SK-N-MC (cell line): ENCODE measurements around the gene WDR82.

Experiments
- DNase-seq: peaks from one replicate; pipeline ENCODE4 v3.0.0-alpha.2; 2011; ENCODE audit warnings: low read depth, low spot score
- H3K27ac ChIP-seq: fragments of 200-600 bp; sonication (generic); 2 replicates; pipeline ENCODE4 v1.5.1; 2016; ENCODE audit warnings: mixed run types
- H3K36me3 ChIP-seq: fragments of 200-600 bp; sonication (generic); 2 replicates; pipeline ENCODE4 v1.6.1; 2017; ENCODE audit warnings: antibody characterized with exemption, low read length, mixed read lengths; ENCODE audit not compliant: insufficient read depth
- H3K4me3 ChIP-seq: fragments of 200-600 bp; sonication (generic); 2 replicates; pipeline ENCODE4 v1.5.1; 2016
- H3K9ac ChIP-seq: fragments of 200-600 bp; sonication (generic); 2 replicates; pipeline ENCODE4 v1.8.0; 2017; ENCODE audit warnings: mixed run types, mixed read lengths; ENCODE audit not compliant: insufficient read length
- H3K9me3 ChIP-seq: fragments of 200-600 bp; sonication (generic); 2 replicates; pipeline ENCODE4 v1.6.1; 2017; ENCODE audit warnings: low read depth, mild to moderate bottlenecking, antibody characterized with exemption, low read length, moderate library complexity, mixed read lengths
- EZH2 ChIP-seq: fragments of 200-600 bp; sonication (generic); IDR thresholded peaks from one replicate; pipeline ENCODE4 v1.6.1; 2017; ENCODE audit warnings: antibody characterized with exemption
- FOXP2 ChIP-seq: optimal IDR thresholded peaks from 2 replicates; pipeline ENCODE3; 2011; ENCODE audit warnings: mild to moderate bottlenecking, moderate library complexity; ENCODE audit not compliant: insufficient read depth; ENCODE audit errors: extremely low read length, control extremely low read depth
- POLR2AphosphoS5 ChIP-seq: IDR thresholded peaks from 2 replicates; pipeline ENCODE4 v1.6.1; 2012; ENCODE audit warnings: mild to moderate bottlenecking, low read depth, low read length, borderline replicate concordance

WDR82 gene

DNA sequence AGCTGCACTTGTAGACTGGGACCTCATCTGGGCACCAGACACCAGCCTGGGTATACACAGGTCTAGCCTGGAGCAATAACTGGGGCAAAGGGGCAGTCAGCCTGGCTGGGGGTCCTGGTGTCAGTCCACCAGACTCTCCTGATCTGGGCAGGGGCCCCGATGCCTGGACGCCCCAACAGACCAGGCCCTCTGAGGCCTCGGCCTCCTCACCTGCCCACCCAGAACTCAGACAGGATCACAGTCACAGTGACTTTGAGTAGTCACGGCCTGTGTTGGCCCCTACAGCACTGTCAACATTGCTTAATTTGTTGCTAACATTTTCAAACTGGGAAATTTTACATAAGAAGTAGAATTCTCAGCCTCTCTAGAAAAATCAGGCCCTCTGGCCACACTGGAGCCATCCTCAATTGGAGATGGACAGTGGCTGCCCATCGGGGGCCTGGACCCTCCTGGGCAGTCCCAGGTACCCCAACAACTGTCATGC is 45.3 kb downstream of the WDR82 start:
- TF ChIP-seq FOXP2 (no peak), POLR2AphosphoS5 (no peak), EZH2 (no peak)
- H3K36me3 ChIP-seq, result no peaks in the 10 kb centered on the region; the same call in 1 of the 2 replicates
- H3K9ac ChIP-seq, result no peak overlapping the region
- H3K9me3 ChIP-seq, result no peaks in the 10 kb centered on the region
- no peak for DNase-seq
- no peak overlapping the region for H3K4me3 ChIP-seq
- no peak overlapping the region for H3K27ac ChIP-seq

- H3K4me3 ChIP-seq, result no peak overlapping the region
- DNase-seq, result no peak
- H3K9ac ChIP-seq, result no peak overlapping the region
- no peaks in the 10 kb centered on the region; the same call in 1 of the 2 replicates for H3K36me3 ChIP-seq
- TF ChIP-seq EZH2 (no peak), POLR2AphosphoS5 (no peak), FOXP2 (no peak)
- H3K9me3 ChIP-seq, result no peaks in the 10 kb centered on the region
- no peak overlapping the region for H3K27ac ChIP-seq
Measured at GRCh38 chr3:52232279-52233107, 46.0 kb downstream of the WDR82 start.

GRCh38 chr3:52231502-52232278 is 46.8 kb downstream of the WDR82 start:
- no peak overlapping the region for H3K4me3 ChIP-seq
- H3K9me3 ChIP-seq, result no peaks in the 10 kb centered on the region
- DNase-seq, result no peak
- no peak for TF ChIP-seq FOXP2
- no peak for TF ChIP-seq POLR2AphosphoS5
- TF ChIP-seq EZH2, result no peak
- H3K36me3 ChIP-seq, result no peaks in the 10 kb centered on the region; the same call in 1 of the 2 replicates
- H3K9ac ChIP-seq, result no peak overlapping the region
- H3K27ac ChIP-seq, result no peak overlapping the region

DNA sequence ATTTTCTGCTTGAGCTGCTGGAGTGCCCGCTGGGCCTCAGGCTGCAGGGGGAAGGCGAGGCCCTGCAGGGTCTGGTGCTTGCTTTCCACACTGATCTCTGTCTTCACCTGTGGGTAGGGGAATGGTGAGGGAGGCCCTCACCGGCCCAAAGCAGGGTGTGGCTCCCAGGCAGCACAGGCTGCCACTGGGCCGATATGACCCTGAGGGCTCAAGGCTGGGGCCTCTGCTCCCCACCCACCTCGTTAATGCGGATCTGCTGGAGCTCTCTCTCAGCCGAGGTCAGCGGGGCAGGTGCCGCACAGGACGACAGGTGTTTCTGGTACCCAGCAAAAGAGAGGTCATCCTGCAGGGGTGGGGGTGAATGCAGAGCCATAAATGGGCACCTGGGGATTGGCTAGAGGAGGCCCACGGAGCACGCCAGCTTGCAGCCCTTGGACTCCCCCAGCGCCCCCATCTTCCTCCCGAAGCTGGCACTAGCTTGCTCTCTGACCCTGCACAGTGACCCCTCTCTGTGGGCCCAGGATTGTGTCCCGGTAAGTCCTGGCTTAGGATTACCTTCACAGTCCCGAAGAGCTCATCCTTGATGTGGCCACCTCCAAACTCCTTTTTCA is 47.5 kb downstream of the WDR82 start:
- TF ChIP-seq EZH2, result no peak
- TF ChIP-seq FOXP2, result no peak
- TF ChIP-seq POLR2AphosphoS5, result no peak
- H3K9me3 ChIP-seq, result no peaks in the 10 kb centered on the region
- no peaks in the 10 kb centered on the region; the same call in 1 of the 2 replicates for H3K36me3 ChIP-seq
- no peak overlapping the region for H3K27ac ChIP-seq
- no peak overlapping the region for H3K9ac ChIP-seq
- no peak for DNase-seq
- no peak overlapping the region for H3K4me3 ChIP-seq

GRCh38 chr3:52230461-52230860 is 48.0 kb downstream of the WDR82 start:
- Histone ChIP-seq H3K36me3 (no peaks in the 10 kb centered on the region; the same call in 1 of the 2 replicates), H3K4me3 (no peak overlapping the region), H3K9me3 (no peaks in the 10 kb centered on the region), H3K9ac (no peak overlapping the region), H3K27ac (no peak overlapping the region)
- TF ChIP-seq EZH2 (no peak), FOXP2 (no peak), POLR2AphosphoS5 (no peak)
- no peak for DNase-seq

DNA sequence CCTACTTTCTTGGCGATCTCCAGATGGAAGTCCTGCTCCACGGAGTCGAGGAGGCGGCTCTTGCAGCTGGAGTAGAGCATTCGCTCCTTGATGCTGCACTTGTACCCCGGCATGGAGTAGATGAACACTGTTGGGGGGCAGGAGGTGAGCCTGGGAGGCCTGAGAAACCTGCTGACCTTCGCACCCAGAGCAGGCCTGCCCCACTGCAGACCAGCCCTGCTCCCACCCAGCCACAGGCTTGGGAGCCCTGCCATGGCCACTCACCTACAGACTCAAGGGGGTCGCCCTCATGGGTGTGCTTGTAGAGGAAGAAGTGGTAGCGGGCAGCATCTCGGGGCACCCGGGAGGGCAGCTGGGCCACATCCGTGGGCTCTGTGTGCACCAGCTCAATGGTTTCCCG is 48.8 kb downstream of the WDR82 start:
- no peak for DNase-seq
- H3K9me3 ChIP-seq, result no peaks in the 10 kb centered on the region
- H3K27ac ChIP-seq, result no peak overlapping the region
- no peaks in the 10 kb centered on the region; the same call in 1 of the 2 replicates for H3K36me3 ChIP-seq
- no peak for TF ChIP-seq EZH2
- TF ChIP-seq POLR2AphosphoS5, result no peak
- TF ChIP-seq FOXP2, result no peak
- H3K9ac ChIP-seq, result no peak overlapping the region
- H3K4me3 ChIP-seq, result no peak overlapping the region

DNA sequence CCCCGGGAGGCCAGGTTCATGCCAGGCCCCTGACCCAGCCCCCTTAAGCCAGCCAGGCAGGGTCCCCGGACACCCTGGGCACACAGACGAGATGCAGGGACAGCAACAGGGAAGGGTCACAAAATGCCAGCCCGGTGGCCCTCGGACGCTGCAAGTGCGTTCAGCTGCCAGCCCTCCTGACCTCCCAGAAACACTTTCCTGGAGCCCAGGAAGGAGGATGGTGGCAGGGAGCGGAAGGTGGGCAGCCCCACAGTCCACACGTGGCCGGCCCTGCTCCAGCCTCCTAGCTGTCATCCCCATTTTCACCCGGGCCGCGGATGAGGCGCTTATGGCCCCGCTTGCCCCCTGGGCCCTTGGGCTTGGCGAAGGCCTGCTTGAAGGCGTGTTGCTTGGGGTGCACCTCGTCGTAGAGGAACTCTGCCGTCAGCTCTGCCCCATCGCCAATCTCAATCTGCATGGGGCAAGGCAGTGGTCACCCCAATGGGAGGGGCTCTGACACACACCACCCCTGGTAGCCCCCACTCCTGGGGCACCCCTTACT is 49.6 kb downstream of the WDR82 start:
- Histone ChIP-seq H3K27ac (no peak overlapping the region), H3K4me3 (no peak overlapping the region), H3K9me3 (no peaks in the 10 kb centered on the region), H3K36me3 (no peaks in the 10 kb centered on the region; the same call in 1 of the 2 replicates), H3K9ac (no peak overlapping the region)
- DNase-seq, result no peak
- TF ChIP-seq POLR2AphosphoS5, result no peak
- no peak for TF ChIP-seq FOXP2
- no peak for TF ChIP-seq EZH2

DNA sequence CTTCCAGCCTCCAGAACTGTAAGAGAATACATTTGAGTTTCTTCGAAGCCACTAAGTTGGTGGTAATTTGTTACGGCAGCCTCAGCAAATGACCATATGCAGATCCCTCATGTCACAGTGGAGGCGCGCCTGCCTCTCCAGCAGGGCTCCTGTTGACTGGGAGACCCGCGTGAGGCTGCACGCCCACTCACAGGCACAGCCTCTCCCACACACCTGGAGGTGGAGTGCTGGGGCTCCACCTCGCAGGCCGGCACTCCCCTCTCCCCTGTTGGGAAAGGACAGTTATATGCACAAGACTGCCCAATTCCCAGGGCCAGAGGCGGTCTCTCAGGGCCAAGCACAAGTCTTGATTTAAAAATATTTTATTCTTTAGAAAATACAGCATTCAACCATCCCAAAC is 50.2 kb downstream of the WDR82 start:
- H3K27ac ChIP-seq, result no peak overlapping the region
- no peak for TF ChIP-seq EZH2
- TF ChIP-seq POLR2AphosphoS5, result no peak
- TF ChIP-seq FOXP2, result no peak
- no peak overlapping the region for H3K4me3 ChIP-seq
- no peaks in the 10 kb centered on the region; the same call in 1 of the 2 replicates for H3K36me3 ChIP-seq
- no peaks in the 10 kb centered on the region for H3K9me3 ChIP-seq
- H3K9ac ChIP-seq, result no peak overlapping the region
- no peak for DNase-seq
